Nephron progenitor cell (in vitro differentiated cells): ENCODE data around the gene CD300H.
"Not testable (repeated sequence)": the region's sequence is repeated elsewhere in the genome, so short reads cannot be mapped to it uniquely, and the experiment has no call there.

Experiments
- DNase-seq: peaks from one replicate; pipeline ENCODE4 v3.0.0; 2021
- H3K27ac Mint-ChIP-seq: 2 replicates; pipeline ENCODE4 v1.8.0; 2021; ENCODE audit warnings: mild to moderate bottlenecking, moderate library complexity, mixed read lengths
- H3K27me3 Mint-ChIP-seq: 2 replicates; pipeline ENCODE4 v1.8.0; 2021; ENCODE audit warnings: mild to moderate bottlenecking, low read depth, mixed read lengths; ENCODE audit not compliant: poor library complexity
- H3K36me3 Mint-ChIP-seq: 2 replicates; pipeline ENCODE4 v1.8.0; 2021; ENCODE audit warnings: low read depth, mixed read lengths
- H3K4me1 Mint-ChIP-seq: 2 replicates; pipeline ENCODE4 v1.8.0; 2021; ENCODE audit warnings: mixed read lengths
- H3K4me3 Mint-ChIP-seq: 2 replicates; pipeline ENCODE4 v1.8.0; 2021; ENCODE audit warnings: mild to moderate bottlenecking, moderate library complexity, mixed read lengths
- H3K9me3 Mint-ChIP-seq: 2 replicates; pipeline ENCODE4 v1.8.0; 2021; ENCODE audit warnings: mild to moderate bottlenecking, moderate library complexity, mixed read lengths
- CTCF ChIP-seq: fragments of 200-600 bp; sonication (generic); IDR thresholded peaks from 2 replicates; pipeline ENCODE4 v1.5.0; 2021; ENCODE audit warnings: antibody characterized with exemption

CD300H gene

GRCh38 chr17:74584292-74585060, 17.2 kb upstream of the CD300H start:
- no peak overlapping the region for H3K27ac Mint-ChIP-seq
- TF ChIP-seq CTCF = no peak

GRCh38 chr17:74582633-74583032, 15.3 kb upstream of the CD300H start:
- TF ChIP-seq CTCF = no peak
- no peak for DNase-seq
- H3K36me3 Mint-ChIP-seq = no peaks in the 10 kb centered on the region
- peaks cover 12% of the 10 kb centered on the region for H3K9me3 Mint-ChIP-seq
- H3K27ac Mint-ChIP-seq = no peak overlapping the region
- H3K4me3 Mint-ChIP-seq = no peak overlapping the region
- H3K27me3 Mint-ChIP-seq = peaks cover 24% of the 10 kb centered on the region
- H3K4me1 Mint-ChIP-seq = no peaks in the 10 kb centered on the region

More at GRCh38 chr17:74584292-74585060, 17.2 kb upstream of the CD300H start:
- H3K4me1 Mint-ChIP-seq = no peaks in the 10 kb centered on the region
- peaks cover 12% of the 10 kb centered on the region for H3K9me3 Mint-ChIP-seq
- no peak for DNase-seq
- H3K27me3 Mint-ChIP-seq = peaks cover 20% of the 10 kb centered on the region
- H3K36me3 Mint-ChIP-seq = no peaks in the 10 kb centered on the region
- no peak overlapping the region for H3K4me3 Mint-ChIP-seq

- peaks cover 9% of the 10 kb centered on the region for H3K9me3 Mint-ChIP-seq
- no peaks in the 10 kb centered on the region for H3K36me3 Mint-ChIP-seq
- no peak overlapping the region for H3K27ac Mint-ChIP-seq
- H3K4me3 Mint-ChIP-seq = no peak overlapping the region
- no peaks in the 10 kb centered on the region for H3K4me1 Mint-ChIP-seq
- H3K27me3 Mint-ChIP-seq = peaks cover 31% of the 10 kb centered on the region
- TF ChIP-seq CTCF = no peak
- no peak for DNase-seq
Measured at GRCh38 chr17:74579900-74580299, 12.6 kb upstream of the CD300H start.

GRCh38 chr17:74578979-74579378, 11.7 kb upstream of the CD300H start:
- H3K4me3 Mint-ChIP-seq = no peak overlapping the region
- H3K9me3 Mint-ChIP-seq = peaks cover under 1% of the 10 kb centered on the region
- no peaks in the 10 kb centered on the region for H3K36me3 Mint-ChIP-seq
- H3K27ac Mint-ChIP-seq = no peak overlapping the region
- no peaks in the 10 kb centered on the region for H3K4me1 Mint-ChIP-seq
- TF ChIP-seq CTCF = no peak
- peaks cover 33% of the 10 kb centered on the region for H3K27me3 Mint-ChIP-seq
- DNase-seq = no peak

GRCh38 chr17:74574489-74575142, 7.3 kb upstream of the CD300H start:
- H3K27ac Mint-ChIP-seq = no peak overlapping the region
- no peaks in the 10 kb centered on the region for H3K9me3 Mint-ChIP-seq
- H3K27me3 Mint-ChIP-seq = peaks cover 59% of the 10 kb centered on the region
- DNase-seq = no peak
- H3K36me3 Mint-ChIP-seq = no peaks in the 10 kb centered on the region
- no peak overlapping the region for H3K4me3 Mint-ChIP-seq
- H3K4me1 Mint-ChIP-seq = no peaks in the 10 kb centered on the region
- TF ChIP-seq CTCF = no peak

GRCh38 chr17:74573635-74574034, 6.3 kb upstream of the CD300H start:
- not testable (repeated sequence) for DNase-seq, H3K9me3 Mint-ChIP-seq, H3K4me3 Mint-ChIP-seq, H3K27ac Mint-ChIP-seq, H3K4me1 Mint-ChIP-seq, H3K36me3 Mint-ChIP-seq
- H3K27me3 Mint-ChIP-seq = peaks cover 55% of the 10 kb centered on the region
